Activated naive CD4-positive, alpha-beta T cell treated with anti-CD3 and anti-CD28 coated beads for 36 hours (primary cell): ENCODE measurements around the gene RASA4B. TPM values are rescaled to one million over a fixed set of nuclear protein-coding genes. Genes with fewer than 3 reads are reported as not detected.
"Not testable (repeated sequence)": the region's sequence is repeated elsewhere in the genome, so short reads cannot be mapped to it uniquely, and the experiment has no call there.

Experiments used
- CTCF ChIA-PET: fragments of 350-600 bp; sonication (Branson Sonifier 250); formaldehyde crosslinking; loops from one replicate; lab custom pipeline; 2021; ENCODE audit warnings: antibody characterized with exemption; lab: Charles Lee
- DNase-seq: peaks from one replicate; pipeline ENCODE4 v3.0.0-alpha.2; 2020
- H3K27ac Mint-ChIP-seq: one replicate; pipeline ENCODE4 v1.8.0; 2021; ENCODE audit warnings: mild to moderate bottlenecking, mixed read lengths
- H3K27me3 Mint-ChIP-seq: one replicate; pipeline ENCODE4 v1.8.0; 2021; ENCODE audit warnings: low read depth, mixed read lengths
- H3K36me3 Mint-ChIP-seq: one replicate; pipeline ENCODE4 v1.8.0; 2021; ENCODE audit warnings: low read depth, mixed read lengths
- H3K4me1 Mint-ChIP-seq: one replicate; pipeline ENCODE4 v1.8.0; 2021; ENCODE audit warnings: low read depth, mixed read lengths
- H3K4me3 Mint-ChIP-seq: one replicate; pipeline ENCODE4 v1.8.0; 2021; ENCODE audit warnings: mild to moderate bottlenecking, moderate library complexity, mixed read lengths
- H3K9me3 Mint-ChIP-seq: one replicate; pipeline ENCODE4 v1.8.0; 2021; ENCODE audit warnings: mixed read lengths
- intact Hi-C: fragments of 100-400 bp; cut with micrococcal nuclease; formaldehyde crosslinking; loops from one replicate; pipeline ENCODE4 v1.15.1; 2023
- total RNA-seq, 2 experiments: library from RNA; stranded (reverse); gene quantifications; one replicate each; pipeline ENCODE4 v1.2.3, GENCODE V29; 2021

Gene RASA4B
- total RNA-seq, 2 experiments from 2014 or later, result 16.2 to 17.4 TPM

DNA sequence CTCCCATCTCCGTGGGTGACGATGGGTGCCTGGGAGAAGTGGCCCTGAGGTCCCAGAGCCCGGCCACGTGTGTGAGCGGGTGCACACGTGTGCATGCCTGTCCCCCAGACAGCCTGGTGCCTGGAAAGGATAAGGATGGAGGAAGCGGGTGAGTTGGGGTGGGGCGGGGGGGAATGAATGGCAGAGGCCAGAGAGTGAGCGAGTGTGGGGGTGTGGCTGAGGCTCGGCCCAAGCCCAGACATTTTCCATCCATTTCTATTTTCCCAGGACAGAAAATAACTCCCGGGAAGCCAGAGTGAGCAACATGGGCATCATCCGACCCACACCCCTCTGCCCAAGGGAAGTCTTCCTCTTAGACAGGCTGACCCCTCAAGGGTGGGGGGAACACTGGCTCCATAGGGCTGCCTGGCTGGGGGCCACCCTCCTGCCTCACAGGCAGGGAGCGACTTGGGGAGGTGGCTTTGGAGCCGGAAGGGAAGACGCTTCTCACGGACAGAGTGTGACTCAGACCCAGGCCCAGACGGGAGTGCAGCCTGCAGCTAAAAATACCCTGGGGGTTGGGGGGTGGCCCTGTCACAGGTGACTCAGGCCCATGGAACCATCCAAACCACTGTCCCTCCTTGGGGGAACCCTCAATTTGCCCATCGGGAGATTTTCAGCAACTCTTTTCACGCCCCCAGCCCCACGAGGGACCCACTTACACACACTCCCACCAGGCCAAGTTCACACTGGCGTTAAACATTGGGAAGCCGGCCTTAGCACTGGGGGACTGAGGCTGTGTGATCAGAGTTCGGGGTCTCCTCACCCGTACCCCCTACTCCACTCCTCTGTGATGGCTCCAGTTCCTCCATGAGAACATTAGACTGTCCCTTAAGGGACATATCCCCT, 12.0 kb downstream of the RASA4B start:
- CTCF ChIA-PET, H3K36me3 Mint-ChIP-seq, DNase-seq, H3K4me1 Mint-ChIP-seq, H3K27ac Mint-ChIP-seq, intact Hi-C loops, H3K4me3 Mint-ChIP-seq, H3K27me3 Mint-ChIP-seq, H3K9me3 Mint-ChIP-seq: not testable (repeated sequence)

DNA sequence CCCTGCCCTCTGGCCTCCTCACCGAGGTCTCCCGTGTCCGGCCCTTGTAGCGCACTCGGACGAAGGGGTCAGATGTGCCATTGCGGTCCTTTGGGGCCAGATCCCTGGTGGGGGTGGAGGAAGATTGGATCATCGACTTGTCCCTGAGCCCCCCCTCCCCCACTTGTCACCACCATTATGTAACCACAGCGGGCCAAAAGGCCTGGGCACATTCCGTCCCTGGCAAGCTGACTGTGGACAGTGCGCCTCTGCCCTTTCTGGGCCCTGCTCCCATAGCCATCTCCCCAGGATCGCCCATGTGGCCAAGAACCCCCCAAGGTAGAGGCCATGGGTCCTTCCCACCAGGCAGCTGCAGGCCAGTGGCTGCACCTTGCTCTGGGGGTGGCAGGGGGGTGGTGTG, 14.4 kb downstream of the RASA4B start:
- intact Hi-C loops, H3K27me3 Mint-ChIP-seq, CTCF ChIA-PET, H3K4me1 Mint-ChIP-seq, H3K4me3 Mint-ChIP-seq, DNase-seq, H3K27ac Mint-ChIP-seq, H3K9me3 Mint-ChIP-seq, H3K36me3 Mint-ChIP-seq: not testable (repeated sequence)

GRCh38 chr7:102498321-102498720, 19.3 kb downstream of the RASA4B start:
- H3K4me1 Mint-ChIP-seq, CTCF ChIA-PET, DNase-seq, H3K4me3 Mint-ChIP-seq, H3K27me3 Mint-ChIP-seq, H3K27ac Mint-ChIP-seq, H3K36me3 Mint-ChIP-seq, H3K9me3 Mint-ChIP-seq, intact Hi-C loops: not testable (repeated sequence)

GRCh38 chr7:102497308-102497707, 20.3 kb downstream of the RASA4B start:
- H3K27me3 Mint-ChIP-seq, CTCF ChIA-PET, H3K4me1 Mint-ChIP-seq, intact Hi-C loops, H3K9me3 Mint-ChIP-seq, H3K4me3 Mint-ChIP-seq, DNase-seq, H3K27ac Mint-ChIP-seq, H3K36me3 Mint-ChIP-seq: not testable (repeated sequence)

DNA sequence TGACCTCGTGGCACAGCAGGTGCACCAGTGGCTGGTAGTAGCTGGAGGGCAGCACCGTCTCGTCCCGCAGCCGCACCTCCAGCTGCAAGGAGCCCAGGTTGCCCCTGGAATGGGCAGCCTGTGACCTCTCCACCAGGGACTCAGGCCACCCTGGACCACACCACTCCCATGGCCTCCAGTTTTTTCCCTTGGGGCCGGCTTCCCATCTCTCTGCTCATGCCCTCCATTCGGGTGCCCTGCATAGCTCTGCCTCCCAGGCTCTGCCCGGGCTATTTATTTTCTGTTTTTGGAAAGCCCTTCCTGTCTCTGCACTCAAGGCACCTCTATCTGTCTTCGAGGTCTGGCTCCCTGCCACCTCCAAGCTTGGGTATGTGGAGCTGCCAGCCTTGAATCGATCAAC, 20.7 kb downstream of the RASA4B start:
- DNase-seq, intact Hi-C loops, H3K4me3 Mint-ChIP-seq, H3K36me3 Mint-ChIP-seq, H3K9me3 Mint-ChIP-seq, H3K27me3 Mint-ChIP-seq, H3K27ac Mint-ChIP-seq, H3K4me1 Mint-ChIP-seq, CTCF ChIA-PET: not testable (repeated sequence)

DNA sequence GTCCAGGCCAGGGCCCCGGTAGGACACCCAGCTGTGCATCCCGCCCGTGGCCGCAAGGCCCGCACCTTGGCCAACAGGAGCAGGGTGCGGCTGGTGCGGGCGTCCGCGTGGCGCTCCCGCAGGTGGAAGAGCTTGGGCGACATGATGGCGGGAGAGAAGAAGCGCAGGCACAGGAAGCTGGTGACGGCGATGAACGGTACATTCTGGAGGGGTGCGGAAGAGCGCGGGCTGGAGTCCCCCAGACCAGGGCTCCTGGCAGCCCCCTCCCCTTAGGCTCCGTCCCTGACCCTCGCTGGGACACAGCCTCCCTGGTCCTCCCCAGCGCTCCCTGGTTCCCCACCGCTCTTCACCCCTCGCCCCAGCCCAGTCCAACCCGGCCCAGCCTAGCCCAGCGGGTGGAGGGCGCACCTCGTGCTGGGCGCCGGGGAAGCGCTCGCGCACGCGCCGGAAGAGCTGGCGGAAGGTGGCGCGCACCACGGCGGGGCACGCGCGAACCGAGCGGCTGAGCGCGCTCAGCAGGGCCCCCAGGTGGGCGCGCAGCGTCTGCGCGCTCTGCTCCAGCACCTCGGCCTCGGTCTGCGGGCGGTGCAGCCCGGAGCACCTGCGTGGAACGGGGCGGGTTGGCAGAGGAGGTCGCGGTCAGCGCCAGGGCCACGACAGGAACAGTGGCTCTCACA, 23.0 kb downstream of the RASA4B start:
- H3K9me3 Mint-ChIP-seq, CTCF ChIA-PET, H3K36me3 Mint-ChIP-seq, DNase-seq, H3K4me1 Mint-ChIP-seq, intact Hi-C loops, H3K27me3 Mint-ChIP-seq, H3K27ac Mint-ChIP-seq, H3K4me3 Mint-ChIP-seq: not testable (repeated sequence)

GRCh38 chr7:102494026-102494425, 23.6 kb downstream of the RASA4B start:
- H3K36me3 Mint-ChIP-seq, intact Hi-C loops, H3K9me3 Mint-ChIP-seq, DNase-seq, H3K4me3 Mint-ChIP-seq, H3K27ac Mint-ChIP-seq, H3K4me1 Mint-ChIP-seq, H3K27me3 Mint-ChIP-seq, CTCF ChIA-PET: not testable (repeated sequence)

- H3K27me3 Mint-ChIP-seq, H3K9me3 Mint-ChIP-seq, DNase-seq, intact Hi-C loops, H3K36me3 Mint-ChIP-seq, H3K4me3 Mint-ChIP-seq, H3K27ac Mint-ChIP-seq, H3K4me1 Mint-ChIP-seq, CTCF ChIA-PET: not testable (repeated sequence)
Measured at GRCh38 chr7:102493220-102493935, 24.2 kb downstream of the RASA4B start.

DNA sequence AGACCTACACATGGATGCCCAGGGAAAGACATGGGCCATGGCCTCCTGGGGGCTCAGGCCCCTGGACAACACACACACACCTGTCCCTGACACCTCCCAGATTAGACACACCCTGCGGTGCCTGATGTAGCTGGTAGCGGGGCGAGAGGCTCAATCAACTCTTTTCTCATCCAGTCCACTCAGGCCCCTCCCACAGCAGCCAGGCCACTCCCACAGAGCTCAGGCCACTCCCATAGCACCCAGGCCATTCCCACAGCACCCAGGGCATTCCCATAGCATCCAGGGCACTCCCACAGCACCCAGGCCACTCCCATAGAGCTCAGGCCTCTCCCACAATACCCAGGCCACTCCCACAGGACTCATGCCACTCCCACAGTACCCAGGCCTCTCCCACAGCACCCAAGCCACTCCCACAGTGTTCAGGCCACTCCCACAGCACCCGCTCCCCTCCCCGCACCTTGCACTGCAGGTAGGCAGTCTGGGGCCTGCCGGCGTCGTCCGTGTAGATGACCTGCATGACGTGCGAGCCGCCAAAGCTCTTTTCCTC, 27.0 kb downstream of the RASA4B start:
- H3K36me3 Mint-ChIP-seq, H3K9me3 Mint-ChIP-seq, CTCF ChIA-PET, DNase-seq, H3K27me3 Mint-ChIP-seq, H3K4me1 Mint-ChIP-seq, H3K27ac Mint-ChIP-seq, H3K4me3 Mint-ChIP-seq, intact Hi-C loops: not testable (repeated sequence)

GRCh38 chr7:102484317-102484716, 33.3 kb downstream of the RASA4B start:
- H3K9me3 Mint-ChIP-seq, H3K4me1 Mint-ChIP-seq, DNase-seq, H3K27me3 Mint-ChIP-seq, intact Hi-C loops, H3K27ac Mint-ChIP-seq, H3K4me3 Mint-ChIP-seq, CTCF ChIA-PET, H3K36me3 Mint-ChIP-seq: not testable (repeated sequence)

DNA sequence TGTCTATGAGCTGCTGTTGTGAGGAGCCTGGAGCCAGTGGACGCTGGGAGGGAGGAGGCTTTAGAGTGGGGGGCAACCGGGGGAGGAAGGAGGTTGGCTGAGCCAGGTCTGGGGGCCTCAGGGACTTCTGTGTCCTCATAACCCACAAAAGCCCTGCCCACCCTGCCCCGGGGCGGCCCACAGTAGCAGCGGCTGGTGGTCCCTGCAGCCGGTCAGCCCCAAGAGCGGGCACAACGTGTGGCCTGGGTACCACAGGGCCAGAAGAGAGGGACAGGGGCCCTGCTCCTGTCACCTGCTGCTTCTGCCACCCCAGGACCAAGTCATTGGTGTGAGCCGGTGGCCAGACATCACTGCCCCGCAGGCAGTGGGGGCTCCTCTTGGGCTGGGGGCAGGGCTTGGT, 35.6 kb downstream of the RASA4B start:
- H3K9me3 Mint-ChIP-seq, H3K27me3 Mint-ChIP-seq, DNase-seq: not testable (repeated sequence)

GRCh38 chr7:102479982-102480637, 37.5 kb downstream of the RASA4B start:
- DNase-seq, result peak; percentile 60
- H3K4me1 Mint-ChIP-seq, H3K9me3 Mint-ChIP-seq, H3K4me3 Mint-ChIP-seq, H3K27ac Mint-ChIP-seq, intact Hi-C loops, H3K36me3 Mint-ChIP-seq, H3K27me3 Mint-ChIP-seq: not testable (repeated sequence)
- CTCF ChIA-PET, result interaction anchor here (1.0 to 1.4 kb wide), 2 partner anchors 15 to 76 kb away, joined by 3 to 4 read pairs; no protein-coding TSS in a partner anchor

More for the DNA sequence above, 35.6 kb downstream of the RASA4B start:
- H3K27ac Mint-ChIP-seq, H3K36me3 Mint-ChIP-seq, intact Hi-C loops, H3K4me1 Mint-ChIP-seq, H3K4me3 Mint-ChIP-seq, CTCF ChIA-PET: not testable (repeated sequence)
